Measurements from ENCODE around the gene LPAR3. TPM values are rescaled to one million over a fixed set of nuclear protein-coding genes. Genes with fewer than 3 reads are reported as not detected.

LPAR3 gene
- total RNA-seq, 4 donors from 2014 or later = 2.2 to 23.6 (median 13.5) TPM; not detected in 1

- Histone ChIP-seq H3K27me3 (no peaks in the 10 kb centered on the region), H3K4me3 (no peak overlapping the region), H3K36me3 (no peaks in the 10 kb centered on the region), H3K9me3 (no peaks in the 10 kb centered on the region), H3K4me1 (no peaks in the 10 kb centered on the region), H3K27ac (no peak overlapping the region)
- intact Hi-C loops (cut with DNase I; ENCODE audit: low total_unique reads) = no loop called here
- TF ChIP-seq POLR2A (IDR thresholded peaks at IDR 0.05) = no peak
- no peak for TF ChIP-seq CTCF (IDR thresholded peaks at IDR 0.05)
- DNase-seq = no peak
These were observed 69.0 kb downstream of the LPAR3 start for GRCh38 chr1:84823991-84824390.

GRCh38 chr1:84823511-84823910 lies 69.5 kb downstream of the LPAR3 start:
- H3K36me3 ChIP-seq = no peaks in the 10 kb centered on the region
- no peak overlapping the region for H3K4me3 ChIP-seq
- TF ChIP-seq CTCF (IDR thresholded peaks at IDR 0.05) (no peak), POLR2A (IDR thresholded peaks at IDR 0.05) (no peak)
- H3K4me1 ChIP-seq = no peaks in the 10 kb centered on the region
- H3K9me3 ChIP-seq = no peaks in the 10 kb centered on the region
- no peak overlapping the region for H3K27ac ChIP-seq
- intact Hi-C loops (cut with DNase I; ENCODE audit: low total_unique reads) = no loop called here
- H3K27me3 ChIP-seq = no peaks in the 10 kb centered on the region
- DNase-seq = no peak

GRCh38 chr1:84810343-84810742 lies 82.7 kb downstream of the LPAR3 start:
- Histone ChIP-seq H3K27ac (no peak overlapping the region), H3K4me1 (no peaks in the 10 kb centered on the region), H3K4me3 (no peak overlapping the region), H3K9me3 (no peaks in the 10 kb centered on the region), H3K27me3 (no peaks in the 10 kb centered on the region), H3K36me3 (no peaks in the 10 kb centered on the region)
- intact Hi-C loops (cut with DNase I; ENCODE audit: low total_unique reads) = no loop called here
- TF ChIP-seq POLR2A (IDR thresholded peaks at IDR 0.05) = no peak
- DNase-seq = no peak

GRCh38 chr1:84809023-84809422 lies 84.0 kb downstream of the LPAR3 start:
- no peak for TF ChIP-seq POLR2A (IDR thresholded peaks at IDR 0.05)
- TF ChIP-seq CTCF (IDR thresholded peaks at IDR 0.05) = no peak
- intact Hi-C loops (cut with DNase I; ENCODE audit: low total_unique reads) = no loop called here

GRCh38 chr1:84803604-84804003 lies 89.4 kb downstream of the LPAR3 start:
- Histone ChIP-seq H3K27ac (no peak overlapping the region), H3K4me1 (no peaks in the 10 kb centered on the region), H3K4me3 (no peak overlapping the region), H3K9me3 (no peaks in the 10 kb centered on the region), H3K36me3 (no peaks in the 10 kb centered on the region), H3K27me3 (no peaks in the 10 kb centered on the region)
- no peak for DNase-seq
- TF ChIP-seq CTCF (IDR thresholded peaks at IDR 0.05) (no peak), POLR2A (IDR thresholded peaks at IDR 0.05) (no peak)
- intact Hi-C loops (cut with DNase I; ENCODE audit: low total_unique reads) = no loop called here

More at GRCh38 chr1:84809023-84809422, 84.0 kb downstream of the LPAR3 start:
- Histone ChIP-seq H3K9me3 (no peaks in the 10 kb centered on the region), H3K36me3 (no peaks in the 10 kb centered on the region), H3K27me3 (no peaks in the 10 kb centered on the region), H3K4me1 (no peaks in the 10 kb centered on the region), H3K4me3 (no peak overlapping the region), H3K27ac (no peak overlapping the region)
- DNase-seq = no peak
